ENCODE data around the gene NEDD4L. TPM values are rescaled to one million over a fixed set of nuclear protein-coding genes. Genes with fewer than 3 reads are reported as not detected.

The NEDD4L gene
- total RNA-seq, 4 donors from 2014 or later: 16.2 to 63.0 (median 30.4) TPM

DNA sequence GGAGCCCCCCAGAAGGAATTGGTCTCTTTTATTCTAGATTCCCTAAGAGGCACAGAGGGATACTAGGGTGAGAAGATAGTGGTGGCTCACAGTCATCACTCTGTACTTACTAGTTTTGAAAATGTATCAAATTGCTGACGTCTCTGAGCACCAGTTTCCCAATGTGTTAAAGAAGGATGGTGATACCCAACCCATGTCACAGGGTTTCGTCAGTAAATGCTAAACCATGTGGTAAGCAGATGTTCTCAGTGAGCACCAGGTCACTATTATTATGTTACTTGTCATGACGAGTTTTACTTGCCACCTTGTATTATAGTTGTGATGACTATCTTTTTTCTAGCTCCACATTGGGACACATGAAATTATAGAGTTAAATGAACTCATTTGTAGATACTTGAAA is 54.7 kb downstream of the NEDD4L start:
- no peak for DNase-seq (ENCODE audit: low spot score)
- TF ChIP-seq, protein P1, sequence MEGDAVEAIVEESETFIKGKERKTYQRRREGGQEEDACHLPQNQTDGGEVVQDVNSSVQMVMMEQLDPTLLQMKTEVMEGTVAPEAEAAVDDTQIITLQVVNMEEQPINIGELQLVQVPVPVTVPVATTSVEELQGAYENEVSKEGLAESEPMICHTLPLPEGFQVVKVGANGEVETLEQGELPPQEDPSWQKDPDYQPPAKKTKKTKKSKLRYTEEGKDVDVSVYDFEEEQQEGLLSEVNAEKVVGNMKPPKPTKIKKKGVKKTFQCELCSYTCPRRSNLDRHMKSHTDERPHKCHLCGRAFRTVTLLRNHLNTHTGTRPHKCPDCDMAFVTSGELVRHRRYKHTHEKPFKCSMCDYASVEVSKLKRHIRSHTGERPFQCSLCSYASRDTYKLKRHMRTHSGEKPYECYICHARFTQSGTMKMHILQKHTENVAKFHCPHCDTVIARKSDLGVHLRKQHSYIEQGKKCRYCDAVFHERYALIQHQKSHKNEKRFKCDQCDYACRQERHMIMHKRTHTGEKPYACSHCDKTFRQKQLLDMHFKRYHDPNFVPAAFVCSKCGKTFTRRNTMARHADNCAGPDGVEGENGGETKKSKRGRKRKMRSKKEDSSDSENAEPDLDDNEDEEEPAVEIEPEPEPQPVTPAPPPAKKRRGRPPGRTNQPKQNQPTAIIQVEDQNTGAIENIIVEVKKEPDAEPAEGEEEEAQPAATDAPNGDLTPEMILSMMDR (IDR thresholded peaks at IDR 0.05): no peak
- no peak for ATAC-seq (ENCODE audit: low FRiP score)

DNA sequence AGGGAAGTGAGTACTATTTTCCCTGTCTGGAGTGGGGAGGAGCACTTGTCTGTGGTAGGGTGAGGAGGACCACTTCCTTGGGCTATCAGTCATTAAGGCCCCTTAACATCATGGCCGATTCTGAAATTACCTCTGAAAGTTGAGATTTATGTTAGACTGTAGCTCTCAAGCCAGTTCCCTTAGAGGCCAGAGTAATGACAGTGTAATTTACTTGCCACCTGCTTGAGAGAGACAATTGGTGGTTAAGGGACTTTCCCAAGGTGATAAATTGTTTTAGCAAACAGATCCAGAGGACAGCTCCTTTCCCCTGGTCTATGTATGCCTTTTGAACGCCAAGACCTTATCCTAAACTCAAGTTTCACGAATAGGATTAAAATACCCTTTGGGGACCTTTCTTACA is 56.1 kb downstream of the NEDD4L start:
- DNase-seq (ENCODE audit: low spot score) (no peak), ATAC-seq (ENCODE audit: low FRiP score) (no peak)
- TF ChIP-seq, protein P1 (IDR thresholded peaks at IDR 0.05): no peak

DNA sequence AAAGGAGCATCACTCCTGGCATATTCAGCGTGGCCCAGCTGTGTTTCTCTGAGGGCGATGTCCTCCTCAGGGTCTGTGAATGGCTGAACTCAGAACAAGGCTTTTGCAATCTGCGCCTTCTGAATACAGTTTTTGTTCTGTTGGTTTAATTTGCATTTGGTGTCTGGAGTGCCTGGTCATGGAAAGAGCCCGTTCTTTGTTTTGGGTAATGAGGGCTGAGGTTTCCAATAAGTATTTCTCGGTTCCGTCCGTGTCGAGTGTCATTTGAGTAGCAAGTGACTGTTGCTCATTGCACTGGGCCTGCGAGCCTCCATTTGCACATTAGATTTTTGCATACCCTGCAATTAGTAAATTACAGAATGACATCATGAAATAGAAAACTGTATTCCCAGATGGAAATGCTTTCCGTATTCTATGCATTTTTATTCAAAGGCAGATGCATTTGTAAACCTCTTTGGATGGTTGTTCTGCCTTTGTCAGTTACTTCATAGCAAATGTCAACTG is 57.3 kb downstream of the NEDD4L start:
- TF ChIP-seq, protein P1 (IDR thresholded peaks at IDR 0.05): no peak
- ATAC-seq (ENCODE audit: low FRiP score) (no peak), DNase-seq (ENCODE audit: low spot score) (no peak)

DNA sequence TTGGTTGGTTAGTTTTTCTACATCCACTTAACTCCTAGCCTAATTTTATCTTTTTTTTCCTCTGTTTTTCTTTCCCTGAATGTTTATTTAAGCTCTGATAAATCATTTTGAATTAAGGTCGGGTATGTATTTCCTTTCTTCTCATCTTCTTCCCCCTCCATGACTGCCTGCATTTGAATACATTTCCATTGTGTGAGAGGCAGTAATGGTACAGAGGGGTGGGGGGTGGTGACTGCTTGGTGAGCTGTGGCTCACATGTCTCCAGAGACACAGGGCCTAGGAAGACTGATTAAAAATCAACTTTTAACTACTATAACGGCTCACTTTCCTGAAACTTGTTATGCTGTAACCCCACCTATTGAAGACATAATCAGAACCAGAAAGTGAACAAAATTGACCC is 58.0 kb downstream of the NEDD4L start:
- no peak for DNase-seq (ENCODE audit: low spot score)
- TF ChIP-seq, protein P1 (IDR thresholded peaks at IDR 0.05): no peak
- ATAC-seq (ENCODE audit: low FRiP score): no peak

DNA sequence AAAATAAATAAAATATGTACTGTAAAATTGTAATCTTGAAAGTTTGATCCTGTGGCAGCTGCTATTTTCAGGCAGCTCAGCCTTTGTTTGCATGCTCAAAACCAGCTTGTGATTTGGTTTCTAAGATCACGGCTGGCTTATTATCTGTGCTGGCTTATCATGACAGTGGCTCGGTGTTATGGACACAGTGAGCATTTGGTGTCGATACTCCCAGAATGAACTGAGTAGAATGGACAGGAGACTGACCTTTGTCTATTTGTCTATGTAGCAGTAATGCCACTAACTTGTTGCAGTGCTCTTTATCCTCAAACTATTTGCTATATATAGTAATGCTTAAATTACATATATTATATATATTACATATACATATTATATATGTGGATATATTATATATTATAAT is 58.8 kb downstream of the NEDD4L start:
- TF ChIP-seq, protein P1 (IDR thresholded peaks at IDR 0.05): no peak
- no peak for ATAC-seq (ENCODE audit: low FRiP score)
- no peak for DNase-seq (ENCODE audit: low spot score)

DNA sequence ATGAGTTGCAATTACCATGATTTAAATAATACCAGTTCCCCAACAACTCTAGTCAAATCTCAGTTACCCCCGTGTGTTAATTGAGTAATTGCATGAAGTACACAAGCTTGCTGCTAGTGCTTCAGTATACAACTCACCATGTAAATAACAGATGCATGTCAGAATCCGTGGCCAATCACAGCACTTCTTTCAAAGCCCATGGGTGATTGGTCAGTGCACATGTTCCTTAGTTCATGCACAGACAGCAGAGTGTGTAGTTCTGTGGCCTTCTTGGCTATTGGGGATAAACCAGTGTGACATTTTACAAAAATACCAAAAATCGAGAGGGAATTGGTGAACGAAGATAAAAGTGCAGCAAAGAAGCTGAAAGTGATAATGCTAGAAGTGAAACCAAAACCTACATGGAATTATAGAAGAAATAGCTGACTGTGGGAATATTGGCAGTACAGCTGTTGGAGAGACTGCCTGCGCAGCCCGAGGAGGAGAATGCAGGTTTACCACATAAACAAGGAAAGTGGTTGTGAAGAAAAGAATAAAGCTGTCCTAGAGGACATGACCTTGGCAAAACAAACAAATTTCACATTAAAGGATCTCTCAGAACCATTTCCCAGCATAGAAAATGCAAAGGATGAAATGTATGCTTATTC is 59.4 kb downstream of the NEDD4L start:
- TF ChIP-seq, protein P1 (IDR thresholded peaks at IDR 0.05): no peak
- ATAC-seq (ENCODE audit: low FRiP score) (no peak), DNase-seq (ENCODE audit: low spot score) (no peak)

DNA sequence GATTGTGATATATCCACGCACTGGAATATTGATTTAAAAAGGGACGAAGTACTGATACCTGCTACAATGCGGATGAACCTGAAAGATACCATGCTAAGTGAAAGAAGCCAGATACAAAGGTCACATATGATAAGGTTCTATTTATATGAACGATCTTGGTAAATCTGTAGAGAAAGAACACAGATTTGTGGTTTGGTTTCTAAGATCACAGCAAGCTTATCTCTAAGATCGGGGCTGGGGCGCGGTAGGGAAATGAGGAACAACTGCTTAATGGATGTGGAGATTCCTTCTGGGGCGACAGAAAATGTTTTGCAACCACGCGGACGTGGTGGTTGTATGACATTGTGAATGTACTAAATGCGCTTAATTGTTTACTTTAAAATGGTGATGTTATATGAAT is 60.1 kb downstream of the NEDD4L start:
- ATAC-seq (ENCODE audit: low FRiP score) (no peak), DNase-seq (ENCODE audit: low spot score) (no peak)
- TF ChIP-seq, protein P1 (IDR thresholded peaks at IDR 0.05): no peak
